A549 (cell line): ENCODE measurements around the gene MUC4.

Experiments used
- POLR2A ChIP-seq: IDR thresholded peaks from 2 replicates; pipeline ENCODE4 v1.6.1; 2012; ENCODE audit warnings: mild to moderate bottlenecking, low read length
- RAD21 ChIP-seq, 2 experiments: fragments of >200 bp in 1 of 2; sonication (Bioruptor Twin) in 1 of 2; formaldehyde crosslinking in 1 of 2; IDR thresholded peaks in 1 of 2; conservative IDR thresholded peaks in 1 of 2; 2 replicates in 1 of 2; 3 replicates in 1 of 2; pipeline ENCODE4 v1.6.1; 2012 to 2018; ENCODE audit warnings: inconsistent platforms in 1 of 2
- REST ChIP-seq: fragments of 200-600 bp; sonication (generic); IDR thresholded peaks from 2 replicates; pipeline ENCODE4 v1.6.1; 2016; ENCODE audit warnings: antibody characterized with exemption, mild to moderate bottlenecking, moderate library complexity
- USF2 ChIP-seq: fragments of 450-650 bp; IDR thresholded peaks from 2 replicates; pipeline ENCODE4 v1.6.1; 2014; ENCODE audit warnings: antibody characterized with exemption
- TF ChIP-seq, protein P1 (sequence below): fragments of >200 bp; sonication (Bioruptor Twin); formaldehyde crosslinking; IDR thresholded peaks from 3 replicates; pipeline ENCODE4 v1.5.1; 2016
- TF ChIP-seq, protein P2 (sequence below): fragments of 150-350 bp; IDR thresholded peaks from 2 replicates; pipeline ENCODE4 v1.6.1; 2014; ENCODE audit warnings: low read depth, mild to moderate bottlenecking, low read length

DNA sequence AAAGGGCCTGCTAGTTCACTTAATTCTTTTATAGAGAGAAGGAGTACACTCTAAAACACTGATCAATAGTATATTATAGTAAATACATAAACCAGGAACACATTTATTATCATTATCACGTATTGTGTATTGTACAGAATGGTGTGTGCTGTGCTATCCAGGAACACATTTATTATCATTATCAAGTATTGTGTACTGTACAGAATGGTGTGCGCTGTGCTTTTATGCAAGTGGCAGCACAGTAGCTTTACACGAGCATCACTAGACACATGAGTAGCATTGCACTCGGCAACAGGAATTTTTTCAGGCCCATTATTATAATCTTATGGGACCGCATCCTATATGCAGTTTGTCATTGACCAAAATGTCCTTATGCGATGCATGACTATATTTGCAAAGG is 111.9 kb downstream of the MUC4 start:
- TF ChIP-seq, protein P1, sequence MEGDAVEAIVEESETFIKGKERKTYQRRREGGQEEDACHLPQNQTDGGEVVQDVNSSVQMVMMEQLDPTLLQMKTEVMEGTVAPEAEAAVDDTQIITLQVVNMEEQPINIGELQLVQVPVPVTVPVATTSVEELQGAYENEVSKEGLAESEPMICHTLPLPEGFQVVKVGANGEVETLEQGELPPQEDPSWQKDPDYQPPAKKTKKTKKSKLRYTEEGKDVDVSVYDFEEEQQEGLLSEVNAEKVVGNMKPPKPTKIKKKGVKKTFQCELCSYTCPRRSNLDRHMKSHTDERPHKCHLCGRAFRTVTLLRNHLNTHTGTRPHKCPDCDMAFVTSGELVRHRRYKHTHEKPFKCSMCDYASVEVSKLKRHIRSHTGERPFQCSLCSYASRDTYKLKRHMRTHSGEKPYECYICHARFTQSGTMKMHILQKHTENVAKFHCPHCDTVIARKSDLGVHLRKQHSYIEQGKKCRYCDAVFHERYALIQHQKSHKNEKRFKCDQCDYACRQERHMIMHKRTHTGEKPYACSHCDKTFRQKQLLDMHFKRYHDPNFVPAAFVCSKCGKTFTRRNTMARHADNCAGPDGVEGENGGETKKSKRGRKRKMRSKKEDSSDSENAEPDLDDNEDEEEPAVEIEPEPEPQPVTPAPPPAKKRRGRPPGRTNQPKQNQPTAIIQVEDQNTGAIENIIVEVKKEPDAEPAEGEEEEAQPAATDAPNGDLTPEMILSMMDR: no peak
- TF ChIP-seq REST (no peak), POLR2A (no peak), USF2 (no peak), RAD21 (conservative IDR thresholded peaks at IDR 0.05 in 1 of 2, IDR thresholded peaks at IDR 0.05 in 1 of 2) (no peak)
- TF ChIP-seq, protein P2, sequence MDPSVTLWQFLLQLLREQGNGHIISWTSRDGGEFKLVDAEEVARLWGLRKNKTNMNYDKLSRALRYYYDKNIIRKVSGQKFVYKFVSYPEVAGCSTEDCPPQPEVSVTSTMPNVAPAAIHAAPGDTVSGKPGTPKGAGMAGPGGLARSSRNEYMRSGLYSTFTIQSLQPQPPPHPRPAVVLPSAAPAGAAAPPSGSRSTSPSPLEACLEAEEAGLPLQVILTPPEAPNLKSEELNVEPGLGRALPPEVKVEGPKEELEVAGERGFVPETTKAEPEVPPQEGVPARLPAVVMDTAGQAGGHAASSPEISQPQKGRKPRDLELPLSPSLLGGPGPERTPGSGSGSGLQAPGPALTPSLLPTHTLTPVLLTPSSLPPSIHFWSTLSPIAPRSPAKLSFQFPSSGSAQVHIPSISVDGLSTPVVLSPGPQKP: no peak
